ENCODE results near the gene DUSP19.
"Not testable (repeated sequence)": the region's sequence is repeated elsewhere in the genome, so short reads cannot be mapped to it uniquely, and the experiment has no call there.

The DUSP19 gene, protein sequence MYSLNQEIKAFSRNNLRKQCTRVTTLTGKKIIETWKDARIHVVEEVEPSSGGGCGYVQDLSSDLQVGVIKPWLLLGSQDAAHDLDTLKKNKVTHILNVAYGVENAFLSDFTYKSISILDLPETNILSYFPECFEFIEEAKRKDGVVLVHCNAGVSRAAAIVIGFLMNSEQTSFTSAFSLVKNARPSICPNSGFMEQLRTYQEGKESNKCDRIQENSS
- long read RNA-seq, donor 1, full-length matches to known transcripts = 1 of 1 reads
- long read RNA-seq, donor 1, partial matches to known transcripts = 0 of 1 reads
- long read RNA-seq, donor 1, other reads (novel, unspliced or antisense) = 0 of 1 reads
- long read RNA-seq, donor 2, full-length matches to known transcripts = 1 of 1 reads
- long read RNA-seq, donor 2, partial matches to known transcripts = 0 of 1 reads
- long read RNA-seq, donor 2, other reads (novel, unspliced or antisense) = 0 of 1 reads
- long read RNA-seq, donor 3, full-length matches to known transcripts = 1 of 1 reads
- long read RNA-seq, donor 3, partial matches to known transcripts = 0 of 1 reads
- long read RNA-seq, donor 3, other reads (novel, unspliced or antisense) = 0 of 1 reads
- long read RNA-seq, donor 4, full-length matches to known transcripts = 3 of 3 reads
- long read RNA-seq, donor 4, partial matches to known transcripts = 0 of 3 reads
- long read RNA-seq, donor 4, other reads (novel, unspliced or antisense) = 0 of 3 reads
- long read RNA-seq, donor 5, full-length matches to known transcripts = 3 of 3 reads
- long read RNA-seq, donor 5, partial matches to known transcripts = 0 of 3 reads
- long read RNA-seq, donor 5, other reads (novel, unspliced or antisense) = 0 of 3 reads
- long read RNA-seq, donor 6 = 0 reads
- long read RNA-seq, donor 7, full-length matches to known transcripts = 3 of 3 reads
- long read RNA-seq, donor 7, partial matches to known transcripts = 0 of 3 reads
- long read RNA-seq, donor 7, other reads (novel, unspliced or antisense) = 0 of 3 reads
- long read RNA-seq, donor 8 = 0 reads

DNA sequence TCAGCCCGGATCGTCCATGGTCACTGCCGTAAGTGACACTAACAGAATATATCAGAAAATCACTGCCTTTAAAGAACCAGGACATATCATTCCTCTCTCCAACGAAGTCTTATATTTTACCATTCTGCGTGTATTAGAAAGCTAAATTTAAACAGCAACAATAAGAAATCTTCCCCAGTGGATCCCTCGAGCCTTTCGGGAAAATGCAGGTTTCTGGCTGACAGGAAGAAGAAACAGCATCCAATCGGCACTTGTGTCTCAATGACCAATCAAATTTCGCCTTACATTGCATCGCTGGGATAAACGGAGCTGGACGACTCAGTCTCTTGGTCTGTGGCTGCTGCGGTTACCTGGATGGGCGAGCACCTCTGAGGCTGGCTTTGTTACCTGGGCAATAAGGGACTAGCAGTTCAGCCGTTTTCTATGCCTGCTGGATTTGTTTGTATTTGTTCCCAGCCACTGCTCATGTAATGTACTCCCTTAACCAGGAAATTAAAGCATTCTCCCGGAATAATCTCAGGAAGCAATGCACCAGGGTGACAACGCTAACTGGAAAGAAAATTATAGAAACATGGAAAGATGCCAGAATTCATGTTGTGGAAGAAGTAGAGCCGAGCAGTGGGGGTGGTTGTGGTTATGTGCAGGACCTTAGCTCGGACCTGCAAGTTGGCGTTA, at the start of gene DUSP19:
Gene DUSP19, plus strand, starts transcription at position 284 of the 675 bp plus-strand sequence. Its CDS starts 187 bp downstream, at position 471.
- DNase-seq = peak; percentile 96

DNA sequence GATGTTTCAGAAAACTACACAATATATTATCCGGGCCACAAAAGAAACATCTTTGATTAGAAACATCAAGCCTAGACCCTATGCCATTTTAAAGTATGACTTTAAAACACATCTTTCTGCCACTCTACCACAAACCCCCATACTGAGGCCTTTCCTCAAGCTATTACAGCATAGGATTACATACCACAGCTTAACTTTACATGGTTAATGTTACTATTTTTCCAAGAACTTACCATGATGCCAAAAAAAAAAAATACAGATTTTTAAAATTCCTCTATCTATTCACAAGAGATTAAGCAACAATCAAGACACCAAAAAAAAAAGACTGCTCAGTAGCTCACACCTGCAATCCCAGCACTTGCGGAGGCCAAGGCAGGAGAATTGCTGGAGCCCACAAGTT, 49.3 kb upstream of the DUSP19 start:
- DNase-seq = no peak

DNA sequence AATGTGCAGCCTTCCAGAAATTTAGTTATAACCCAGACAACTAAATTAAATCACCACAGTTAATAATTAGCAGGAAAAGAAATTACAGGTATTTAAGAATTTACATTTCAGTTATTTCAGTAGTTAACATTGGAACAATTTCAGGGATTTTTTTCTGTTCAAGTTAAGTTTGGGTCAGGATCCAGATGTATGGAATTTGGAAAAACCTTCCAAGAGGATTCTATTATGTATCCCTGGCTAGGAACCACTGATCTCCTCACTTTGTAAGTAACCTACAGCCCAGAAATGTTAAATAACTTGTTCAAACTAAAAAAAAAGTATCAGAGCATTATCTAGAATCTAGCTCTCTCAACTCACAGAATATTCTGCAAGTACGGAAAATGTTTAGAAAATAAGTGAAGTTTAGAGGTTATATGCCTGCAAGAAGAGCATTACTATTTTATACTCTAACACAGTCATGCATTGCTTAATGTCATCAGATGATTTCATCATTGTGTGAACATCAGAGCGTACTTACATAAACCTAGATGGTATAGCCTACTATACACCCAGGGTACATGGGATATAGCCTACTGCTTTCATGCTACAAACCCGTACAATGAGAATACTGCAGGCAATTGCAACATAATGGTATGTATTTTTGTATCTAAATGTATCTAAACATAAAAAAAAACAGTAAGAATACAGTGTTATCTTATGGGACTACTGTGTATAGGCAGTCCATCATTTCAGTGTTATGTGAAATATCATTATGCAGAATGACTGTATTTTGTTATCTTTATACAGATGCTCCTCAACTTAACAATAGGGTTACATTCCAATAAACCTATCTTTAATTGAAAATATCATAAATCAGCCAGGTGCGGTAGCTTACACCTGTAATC, 46.4 kb upstream of the DUSP19 start:
- no peak for DNase-seq

DNA sequence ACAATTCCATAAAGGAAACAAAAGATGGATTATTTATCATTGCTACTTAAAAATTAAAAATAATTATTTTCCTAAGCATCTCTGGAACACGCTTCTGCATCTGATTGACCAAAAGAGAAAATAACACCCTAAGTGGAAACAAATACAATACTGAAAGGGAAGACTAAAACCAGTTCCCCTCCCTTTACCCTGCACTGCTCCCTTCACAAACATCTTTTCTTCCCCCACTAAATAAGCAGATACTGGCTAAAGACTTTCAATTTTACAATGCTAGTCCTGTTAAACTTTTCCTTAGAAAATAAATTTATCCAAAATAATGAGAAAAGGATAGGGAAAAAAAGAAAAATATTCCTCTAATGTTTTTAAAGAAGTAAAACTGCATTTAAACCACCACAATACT, 44.6 kb upstream of the DUSP19 start:
- no peak for DNase-seq

DNA sequence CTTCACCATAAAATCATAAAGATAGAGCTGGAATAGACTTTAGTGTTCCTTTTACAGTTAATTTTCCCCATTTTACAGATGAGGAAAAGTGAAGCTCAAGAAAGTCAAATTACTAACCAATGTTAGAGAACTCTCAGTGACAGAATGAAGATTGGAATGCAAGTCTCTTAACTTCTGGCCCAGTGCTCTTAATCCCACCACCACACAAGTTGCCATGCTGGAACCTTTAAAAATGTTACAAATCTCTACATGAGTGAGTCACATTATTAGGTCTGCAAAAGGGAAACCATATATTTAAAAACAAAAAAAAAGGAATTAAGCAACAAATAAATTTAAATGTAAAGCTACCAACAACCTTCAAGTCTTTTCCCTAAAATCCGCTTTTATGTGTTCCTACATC, 43.7 kb upstream of the DUSP19 start:
- no peak for DNase-seq

DNA sequence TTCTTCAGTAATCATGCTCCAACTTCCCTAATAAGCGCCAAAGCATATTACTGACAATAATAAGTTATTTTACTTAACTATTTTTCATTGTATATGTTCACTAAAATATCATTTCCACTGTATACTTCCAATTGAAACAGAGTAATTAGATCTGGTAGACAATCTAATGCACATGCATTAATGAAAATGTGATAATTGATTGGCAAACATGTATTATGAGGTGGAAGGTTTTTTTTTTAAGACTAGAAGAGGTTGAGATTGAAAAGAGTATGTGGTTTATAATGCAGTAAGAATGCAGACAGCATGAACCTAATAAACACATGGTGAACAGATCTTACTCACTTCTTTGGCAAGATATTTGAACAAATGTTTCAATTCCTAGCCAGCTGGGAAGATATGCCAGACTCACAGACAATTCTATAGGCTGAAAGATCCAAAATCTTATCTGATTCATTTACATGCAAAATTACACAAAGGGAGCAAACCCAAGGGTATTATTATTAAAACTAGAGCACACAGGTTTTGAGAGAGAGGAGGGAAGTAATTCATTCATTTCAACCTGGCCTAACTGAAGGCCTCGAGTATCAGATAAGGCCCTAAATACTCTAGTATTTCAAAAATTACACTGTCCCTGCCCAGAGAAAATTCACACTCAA, 43.1 kb upstream of the DUSP19 start:
- DNase-seq = no peak

DNA sequence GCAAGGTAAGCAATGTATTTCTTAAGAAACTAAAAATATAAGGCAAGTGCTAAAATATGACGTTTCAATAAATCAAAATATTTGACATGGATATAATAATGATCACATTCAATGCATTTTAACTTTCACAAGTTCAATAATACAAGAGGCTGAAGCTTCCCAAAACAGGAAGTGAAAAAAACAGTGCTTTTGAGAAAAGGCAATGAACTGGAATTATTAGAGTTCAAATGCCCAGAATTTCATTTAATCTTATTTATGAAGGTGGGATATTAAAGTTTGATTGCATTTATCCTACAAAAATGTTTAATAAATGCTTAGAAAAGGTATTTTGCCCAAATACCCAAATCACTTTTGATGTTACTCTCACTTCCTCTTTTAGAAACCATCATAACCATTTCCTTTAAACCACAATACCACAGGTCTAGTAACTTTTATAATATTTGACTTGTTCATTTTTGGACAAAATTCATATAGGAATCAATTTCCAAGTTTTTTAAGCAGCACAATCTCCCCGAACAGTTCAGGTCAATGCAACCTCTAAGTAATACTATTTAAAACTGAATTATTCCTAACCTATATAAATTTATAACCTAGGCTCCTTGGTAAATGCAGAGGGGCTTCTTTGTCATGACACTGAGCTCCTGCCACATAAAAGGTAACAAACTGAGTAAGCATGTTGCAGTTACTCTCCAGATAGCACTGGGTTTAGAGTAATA, 42.4 kb upstream of the DUSP19 start:
- DNase-seq = no peak

DNA sequence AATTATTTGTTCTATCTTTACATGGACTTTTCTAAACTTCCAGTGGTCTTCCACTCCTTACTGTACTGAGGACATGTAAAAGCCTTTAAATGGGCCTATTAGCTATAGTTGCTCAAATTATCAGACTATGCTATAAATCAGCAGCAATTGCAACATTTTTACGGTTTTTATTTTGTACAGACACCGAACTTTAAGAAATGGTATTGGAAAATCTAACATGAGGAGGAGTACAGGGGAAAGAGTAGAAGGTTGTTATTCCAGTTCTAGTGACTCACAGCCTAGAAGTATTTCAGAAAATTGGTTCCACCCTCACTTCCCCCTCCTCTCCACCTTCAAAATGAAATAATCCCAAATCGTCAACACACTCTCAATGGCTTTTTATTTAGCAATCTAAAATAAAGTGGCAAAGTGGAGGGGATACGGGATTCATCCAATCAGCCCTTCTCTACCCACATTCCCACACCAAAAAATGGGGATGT, 41.4 kb upstream of the DUSP19 start:
- DNase-seq = no peak

DNA sequence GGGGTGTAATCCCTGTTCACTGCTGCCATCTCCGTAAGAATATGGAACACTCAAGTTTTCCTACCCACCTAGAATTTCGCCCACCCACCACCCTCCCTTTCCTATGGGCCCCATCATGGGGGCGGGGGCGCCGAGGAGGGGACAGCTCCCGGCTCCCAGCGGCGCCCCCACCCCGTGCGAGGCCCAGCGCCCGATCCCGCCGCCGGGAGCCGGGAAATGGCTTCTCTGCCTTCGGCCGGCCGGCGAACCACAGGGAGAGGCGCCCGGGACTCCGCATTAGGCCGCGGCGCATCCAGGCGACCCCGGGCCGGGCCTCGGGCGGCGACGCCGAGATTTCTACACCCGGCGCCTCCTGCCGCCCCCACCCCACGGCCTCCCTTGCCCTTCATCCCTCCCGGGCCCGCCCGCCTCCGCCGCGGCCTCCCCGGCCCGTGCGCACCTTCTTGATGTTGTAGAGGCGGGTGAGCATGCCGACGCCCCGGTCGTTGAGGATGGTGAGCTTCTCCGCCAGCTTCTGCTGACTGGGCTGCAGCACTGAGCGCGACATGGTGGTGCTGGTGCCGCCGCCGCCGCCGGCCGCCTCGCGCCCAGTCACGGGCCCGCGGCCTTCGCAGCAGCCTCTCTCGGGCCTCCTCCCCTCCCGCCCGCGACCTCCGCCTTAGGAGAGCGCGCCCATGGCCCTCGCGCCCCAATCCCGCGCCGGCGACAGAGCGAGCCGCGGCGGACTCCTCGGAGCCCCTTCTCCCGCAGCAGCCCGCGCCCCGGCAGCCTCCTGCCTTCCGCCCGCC, 40.8 kb upstream of the DUSP19 start:
- DNase-seq = peak; percentile 93

DNA sequence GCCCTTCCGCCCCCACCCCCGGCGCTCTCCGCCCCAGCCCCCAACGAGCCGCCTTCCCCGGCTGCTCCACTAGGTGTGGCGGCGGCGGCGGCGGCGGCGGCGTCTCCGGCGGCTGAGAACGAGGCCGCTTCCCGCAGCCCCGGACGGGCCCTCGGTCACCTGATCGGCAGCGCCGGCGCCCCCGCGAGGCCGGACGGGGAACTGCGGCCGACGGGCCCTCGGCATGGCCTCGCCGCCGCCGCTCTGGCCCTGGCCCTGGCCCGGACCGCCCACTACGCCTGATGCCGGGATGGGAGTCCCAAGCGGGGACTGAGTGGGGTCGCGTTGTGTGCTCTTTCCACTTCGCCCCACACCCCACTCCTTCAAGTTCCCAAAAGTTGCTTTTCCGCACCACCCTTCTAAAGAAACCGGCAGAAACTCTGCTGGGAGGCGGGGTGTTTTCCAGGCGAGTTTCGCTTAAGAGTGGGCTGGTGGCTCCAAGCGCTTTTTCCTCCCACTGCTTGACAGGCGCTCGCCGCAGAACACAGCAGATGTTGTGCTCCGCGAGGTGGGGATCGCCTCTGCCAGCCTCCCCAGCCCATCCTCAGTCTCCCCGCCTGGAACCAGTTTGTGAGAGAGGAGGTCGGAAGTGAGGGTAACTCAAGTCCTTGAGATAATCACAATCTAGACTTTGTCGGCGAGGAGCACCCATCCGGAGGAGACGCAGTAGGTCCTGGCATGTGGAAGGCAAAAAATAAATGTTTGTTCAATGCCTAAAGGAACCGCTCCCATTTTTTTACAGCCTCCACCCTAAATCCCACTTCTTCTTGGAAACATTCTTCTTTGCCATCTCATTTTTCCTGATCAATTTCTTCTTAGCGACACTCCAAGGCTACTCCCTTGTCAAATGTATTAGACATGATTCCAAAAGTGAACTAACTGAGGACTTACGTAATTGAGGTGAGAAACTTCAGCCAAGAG, 39.9 kb upstream of the DUSP19 start, which contains the start of gene NCKAP1:
Gene NCKAP1, minus strand, starts transcription at position 117 of the 960 bp plus-strand sequence. CDS start 358 bp downstream, outside the sequence.
- peak; percentile 95 for DNase-seq

DNA sequence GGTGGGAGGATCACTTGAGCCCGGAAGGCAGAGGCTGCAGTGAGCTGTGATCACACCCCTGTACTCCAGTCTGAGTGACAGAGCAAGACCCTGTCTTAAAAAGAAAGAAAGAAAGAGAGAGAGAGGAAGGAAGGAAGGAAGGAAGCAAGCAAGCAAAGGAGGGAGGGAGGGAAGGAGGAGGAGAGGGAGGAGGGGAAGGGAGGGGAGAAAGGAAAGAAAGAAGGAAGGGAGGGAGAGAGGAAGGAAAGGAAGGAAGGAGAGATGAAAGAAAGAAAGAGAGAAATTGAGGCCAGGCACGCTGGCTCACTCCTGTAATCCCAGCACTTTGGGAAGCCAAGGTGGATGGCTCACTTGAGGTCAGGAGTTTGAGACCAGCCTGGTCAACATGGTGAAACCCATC, 37.9 kb upstream of the DUSP19 start:
- no peak for DNase-seq

DNA sequence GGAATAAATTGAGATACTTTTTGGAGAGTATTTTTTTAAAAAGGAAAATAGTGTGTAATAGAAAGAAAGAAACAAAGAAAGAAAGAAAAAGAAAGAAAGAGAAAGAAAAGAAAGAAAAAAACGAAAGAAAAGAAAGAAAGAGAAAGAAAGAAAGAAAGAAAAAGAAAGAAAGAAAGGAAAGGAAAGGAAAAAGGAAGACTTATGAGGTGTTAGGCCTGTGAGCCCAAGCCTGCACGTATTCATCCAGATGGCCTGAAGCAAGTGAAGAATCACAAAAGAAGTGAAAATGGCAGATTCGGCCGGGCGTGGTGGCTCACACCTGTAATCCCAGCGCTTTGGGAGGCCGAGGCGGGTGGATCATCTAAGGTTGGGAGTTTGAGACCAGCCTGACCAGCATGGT, 35.0 kb upstream of the DUSP19 start:
- not testable (repeated sequence) for DNase-seq

DNA sequence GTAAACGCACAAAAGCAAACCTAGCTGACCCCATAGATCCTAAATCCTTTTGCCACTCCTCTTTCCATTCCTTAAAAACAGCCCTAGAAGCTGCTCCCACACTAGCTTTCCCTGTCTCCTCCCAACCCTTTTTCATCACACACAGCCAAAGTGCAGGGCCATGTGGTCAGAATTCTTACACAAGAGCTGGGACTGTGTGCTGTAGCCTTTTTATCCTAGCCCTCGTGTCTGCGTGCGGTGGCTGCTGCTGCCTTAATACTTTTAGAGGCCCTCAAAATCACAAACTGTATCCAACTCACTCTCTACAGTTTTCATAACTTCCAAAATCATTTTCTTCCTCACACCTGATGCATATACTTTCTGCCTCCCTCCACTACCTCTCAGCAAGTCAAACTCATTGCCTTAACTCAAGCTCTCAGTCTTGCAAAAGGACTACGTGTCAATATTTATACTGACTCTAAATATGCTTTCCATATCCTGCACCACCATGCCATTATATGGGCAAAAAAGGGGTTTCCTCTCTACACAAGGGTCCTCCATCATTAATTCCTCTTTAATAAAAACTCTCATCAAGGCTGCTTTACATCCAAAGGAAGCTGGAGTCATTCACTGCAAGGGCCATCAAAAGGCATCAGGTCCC, 30.9 kb upstream of the DUSP19 start:
- not testable (repeated sequence) for DNase-seq

DNA sequence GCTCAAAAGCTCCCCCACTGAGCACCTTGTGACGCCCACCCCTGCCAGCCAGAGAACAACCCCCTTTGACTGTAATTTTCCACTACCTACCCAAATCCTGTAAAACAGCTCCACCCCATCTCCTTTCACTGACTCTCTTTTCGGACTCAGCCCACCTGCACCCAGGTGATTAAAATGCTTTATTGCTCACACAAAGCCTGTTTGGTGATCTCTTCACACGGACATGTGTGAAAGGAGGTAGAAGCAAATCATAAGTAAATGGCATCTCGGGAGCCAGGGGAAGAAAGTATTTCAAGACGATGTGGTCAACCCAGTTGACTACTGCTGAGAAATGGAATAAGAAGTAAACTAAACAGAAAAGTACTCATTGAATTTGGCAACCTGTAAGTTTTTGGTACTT, 29.1 kb upstream of the DUSP19 start:
- no peak for DNase-seq

DNA sequence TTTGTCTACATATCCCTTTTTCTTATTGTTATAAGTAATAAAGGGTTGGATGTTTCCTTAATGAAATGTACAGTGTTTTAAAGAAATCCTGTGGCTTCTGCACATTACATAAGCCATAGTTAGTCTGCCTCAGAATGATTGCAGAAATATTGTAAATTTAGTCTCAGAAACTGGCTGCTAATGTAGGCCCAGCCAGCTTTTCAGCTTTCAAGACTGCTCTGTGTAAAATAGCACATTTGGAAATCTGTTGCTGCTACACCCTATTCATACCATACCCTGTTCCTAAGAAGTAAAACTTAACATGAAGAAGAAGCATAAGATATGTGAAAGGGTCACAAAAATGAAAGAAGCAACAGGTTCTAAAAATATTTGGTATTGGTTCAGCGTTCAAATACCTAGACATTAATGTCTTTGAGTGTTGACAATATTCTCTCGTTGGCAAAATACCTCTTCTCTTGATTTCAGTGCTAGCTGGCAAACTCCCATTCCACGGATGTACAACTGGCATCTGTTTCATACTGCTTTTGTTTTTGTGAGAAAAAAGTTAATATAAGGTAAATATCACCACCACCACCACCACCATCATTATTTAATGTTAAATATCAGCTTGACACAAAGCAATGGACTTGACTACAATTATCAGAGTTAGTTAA, 21.1 kb upstream of the DUSP19 start:
- DNase-seq = no peak

DNA sequence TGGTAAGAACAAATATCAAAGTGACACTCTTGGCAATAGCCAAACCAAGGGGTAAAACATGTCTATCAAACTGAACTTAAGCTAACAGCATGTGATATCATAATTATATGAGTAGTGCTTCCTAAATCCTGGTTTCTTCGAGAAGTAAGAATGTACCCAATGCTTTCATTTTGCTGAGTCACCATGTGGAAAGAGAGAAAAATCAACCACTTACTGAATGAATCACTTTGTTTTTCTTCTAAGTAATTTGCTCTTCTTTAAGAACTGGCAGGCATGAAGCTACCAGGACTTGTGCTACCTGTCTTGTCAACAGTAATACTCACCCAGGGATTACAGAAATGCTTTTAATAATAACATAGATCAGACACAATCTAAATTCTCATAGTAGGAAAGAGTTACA, 19.0 kb upstream of the DUSP19 start:
- no peak for DNase-seq
